T-helper 2 cell (primary cell): ENCODE results near the gene RNF138.
"Not testable (repeated sequence)": the region's sequence is repeated elsewhere in the genome, so short reads cannot be mapped to it uniquely, and the experiment has no call there.

Experiments
- DNase-seq, 5 experiments: peaks; one replicate each; pipeline versions ENCODE4 v3.0.0 to v3.0.0-alpha.2; 2012 to 2022

RNF138 gene

GRCh38 chr18:32175265-32175664 is 83.6 kb downstream of the RNF138 start:
- no peak for DNase-seq

- DNase-seq: not testable (repeated sequence)
Measured at GRCh38 chr18:32176745-32177144, 85.1 kb downstream of the RNF138 start.

GRCh38 chr18:32177530-32177929 is 85.9 kb downstream of the RNF138 start:
- no peak for DNase-seq
